Neural progenitor cell (in vitro differentiated cells): ENCODE data around the gene HLA-DOB.

Source experiments
- EZH2phosphoT487 ChIP-seq: fragments of 200-600 bp; sonication (generic); IDR thresholded peaks from 2 replicates; pipeline ENCODE4 v1.6.1; 2017; ENCODE audit warnings: antibody characterized with exemption
- TF ChIP-seq, protein P1 (sequence below): fragments of 200-600 bp; sonication (generic); IDR thresholded peaks from 2 replicates; pipeline ENCODE4 v1.5.1; 2017; ENCODE audit warnings: antibody characterized with exemption, mild to moderate bottlenecking

GRCh38 chr6:32819729-32820128, 2.9 kb upstream of the HLA-DOB start:
- TF ChIP-seq, protein P1, sequence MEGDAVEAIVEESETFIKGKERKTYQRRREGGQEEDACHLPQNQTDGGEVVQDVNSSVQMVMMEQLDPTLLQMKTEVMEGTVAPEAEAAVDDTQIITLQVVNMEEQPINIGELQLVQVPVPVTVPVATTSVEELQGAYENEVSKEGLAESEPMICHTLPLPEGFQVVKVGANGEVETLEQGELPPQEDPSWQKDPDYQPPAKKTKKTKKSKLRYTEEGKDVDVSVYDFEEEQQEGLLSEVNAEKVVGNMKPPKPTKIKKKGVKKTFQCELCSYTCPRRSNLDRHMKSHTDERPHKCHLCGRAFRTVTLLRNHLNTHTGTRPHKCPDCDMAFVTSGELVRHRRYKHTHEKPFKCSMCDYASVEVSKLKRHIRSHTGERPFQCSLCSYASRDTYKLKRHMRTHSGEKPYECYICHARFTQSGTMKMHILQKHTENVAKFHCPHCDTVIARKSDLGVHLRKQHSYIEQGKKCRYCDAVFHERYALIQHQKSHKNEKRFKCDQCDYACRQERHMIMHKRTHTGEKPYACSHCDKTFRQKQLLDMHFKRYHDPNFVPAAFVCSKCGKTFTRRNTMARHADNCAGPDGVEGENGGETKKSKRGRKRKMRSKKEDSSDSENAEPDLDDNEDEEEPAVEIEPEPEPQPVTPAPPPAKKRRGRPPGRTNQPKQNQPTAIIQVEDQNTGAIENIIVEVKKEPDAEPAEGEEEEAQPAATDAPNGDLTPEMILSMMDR: no peak
- TF ChIP-seq EZH2phosphoT487: no peak
